Measurements from ENCODE around the gene AFF1.

DNA sequence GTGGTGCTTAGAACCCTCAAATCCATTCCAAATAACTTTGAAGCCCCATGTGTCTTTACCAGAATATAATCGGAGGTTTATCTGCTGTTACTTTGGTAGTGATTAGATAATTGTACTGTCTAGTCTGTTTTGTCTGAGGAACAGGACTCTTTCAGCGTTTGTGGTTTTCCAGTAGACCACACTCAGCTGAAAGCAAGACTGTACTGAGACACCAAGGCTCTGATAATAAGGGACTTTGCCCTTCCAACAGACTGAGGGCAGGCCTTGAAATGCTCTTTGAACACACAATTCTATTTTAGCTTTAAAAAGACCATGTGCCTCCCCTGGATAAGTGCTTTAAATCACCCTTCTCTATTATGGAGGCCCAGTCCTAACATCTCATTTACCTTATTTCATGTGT lies 209.5 kb downstream of the AFF1 start:
- TF ChIP-seq, protein P1, sequence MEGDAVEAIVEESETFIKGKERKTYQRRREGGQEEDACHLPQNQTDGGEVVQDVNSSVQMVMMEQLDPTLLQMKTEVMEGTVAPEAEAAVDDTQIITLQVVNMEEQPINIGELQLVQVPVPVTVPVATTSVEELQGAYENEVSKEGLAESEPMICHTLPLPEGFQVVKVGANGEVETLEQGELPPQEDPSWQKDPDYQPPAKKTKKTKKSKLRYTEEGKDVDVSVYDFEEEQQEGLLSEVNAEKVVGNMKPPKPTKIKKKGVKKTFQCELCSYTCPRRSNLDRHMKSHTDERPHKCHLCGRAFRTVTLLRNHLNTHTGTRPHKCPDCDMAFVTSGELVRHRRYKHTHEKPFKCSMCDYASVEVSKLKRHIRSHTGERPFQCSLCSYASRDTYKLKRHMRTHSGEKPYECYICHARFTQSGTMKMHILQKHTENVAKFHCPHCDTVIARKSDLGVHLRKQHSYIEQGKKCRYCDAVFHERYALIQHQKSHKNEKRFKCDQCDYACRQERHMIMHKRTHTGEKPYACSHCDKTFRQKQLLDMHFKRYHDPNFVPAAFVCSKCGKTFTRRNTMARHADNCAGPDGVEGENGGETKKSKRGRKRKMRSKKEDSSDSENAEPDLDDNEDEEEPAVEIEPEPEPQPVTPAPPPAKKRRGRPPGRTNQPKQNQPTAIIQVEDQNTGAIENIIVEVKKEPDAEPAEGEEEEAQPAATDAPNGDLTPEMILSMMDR (conservative IDR thresholded peaks at IDR 0.05; ENCODE audit: low read depth, low read length), result no peak
- TF ChIP-seq POLR2A (IDR thresholded peaks at IDR 0.05; ENCODE audit: low read depth, low read length) (no peak), MXI1 (IDR thresholded peaks at IDR 0.05; ENCODE audit: borderline replicate concordance, low read depth, low read length) (no peak), RAD21 (IDR thresholded peaks at IDR 0.05; ENCODE audit: low read length) (no peak), RCOR1 (IDR thresholded peaks at IDR 0.05; ENCODE audit: insufficient replicate concordance, low read length) (no peak), MAFK (IDR thresholded peaks at IDR 0.05; ENCODE audit: low read depth, low read length) (no peak), FOS (IDR thresholded peaks at IDR 0.05; ENCODE audit: low read depth, low read length) (no peak), NFE2L2 (IDR thresholded peaks at IDR 0.05; ENCODE audit: low read depth, low read length) (no peak), RFX5 (IDR thresholded peaks at IDR 0.05; ENCODE audit: low read depth, low read length) (no peak), CEBPB (IDR thresholded peaks at IDR 0.05; ENCODE audit: low read depth, low read length) (no peak), BHLHE40 (IDR thresholded peaks at IDR 0.05; ENCODE audit: low read depth, low read length) (no peak), MAZ (IDR thresholded peaks at IDR 0.05; ENCODE audit: borderline replicate concordance, low read depth, low read length) (no peak), CHD1 (IDR thresholded peaks at IDR 0.05; ENCODE audit: low read depth, low read length) (no peak)
- TF ChIP-seq, protein P2, sequence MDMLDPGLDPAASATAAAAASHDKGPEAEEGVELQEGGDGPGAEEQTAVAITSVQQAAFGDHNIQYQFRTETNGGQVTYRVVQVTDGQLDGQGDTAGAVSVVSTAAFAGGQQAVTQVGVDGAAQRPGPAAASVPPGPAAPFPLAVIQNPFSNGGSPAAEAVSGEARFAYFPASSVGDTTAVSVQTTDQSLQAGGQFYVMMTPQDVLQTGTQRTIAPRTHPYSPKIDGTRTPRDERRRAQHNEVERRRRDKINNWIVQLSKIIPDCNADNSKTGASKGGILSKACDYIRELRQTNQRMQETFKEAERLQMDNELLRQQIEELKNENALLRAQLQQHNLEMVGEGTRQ (IDR thresholded peaks at IDR 0.05; ENCODE audit: low read depth, low read length), result no peak

Measured in IMR-90 (cell line).